Spleen (tissue), 7 donors: Measurements from ENCODE around the gene COX6A1.

ENCODE experiments used
- CTCF ChIP-seq, 11 experiments: fragments of 200-600 bp in 7 of 11; fragments of 450-650 bp in 4 of 11; sonication (generic) in 4 of 11; IDR thresholded peaks in 8 of 11; conservative IDR thresholded peaks in 3 of 11; 1 replicate in 7 of 11; 2 replicates in 4 of 11; pipeline versions ENCODE4 v1.4.0 to v1.8.0; 2016 to 2021; ENCODE audit warnings: antibody characterized with exemption in 11 of 11, inconsistent platforms in 4 of 11, mild to moderate bottlenecking in 1 of 11
- POLR2A ChIP-seq, 3 donors: fragments of 450-650 bp; IDR thresholded peaks; one replicate each; pipeline ENCODE4 v1.5.1; 2017; ENCODE audit warnings: antibody characterized with exemption in 3 of 3, mild to moderate bottlenecking in 1 of 3
- POLR2AphosphoS5 ChIP-seq, 3 donors: sonication (generic); formaldehyde crosslinking; IDR thresholded peaks; one replicate each; pipeline ENCODE4 v1.5.1; 2017; ENCODE audit warnings: antibody characterized with exemption in 3 of 3
- donor health status: DM: no; HTN: no; CAD: no; lungs with moderate emphysema.
- donor health status: DM: no; HTN: no; CAD: no.
- donor health status: DM: no; HTN: no; CAD: no.

- no peak for TF ChIP-seq POLR2A (IDR thresholded peaks at IDR 0.05)
- TF ChIP-seq CTCF (IDR thresholded peaks at IDR 0.05 in 8 of 11, conservative IDR thresholded peaks at IDR 0.05 in 3 of 11), result no peak
- no peak for TF ChIP-seq POLR2AphosphoS5 (IDR thresholded peaks at IDR 0.05)
Observed at GRCh38 chr12:120462099-120462640, 24.3 kb downstream of the COX6A1 start.
